Measurements from ENCODE around the gene IVNS1ABP.
"Not testable (repeated sequence)": the region's sequence is repeated elsewhere in the genome, so short reads cannot be mapped to it uniquely, and the experiment has no call there.

Gene IVNS1ABP

DNA sequence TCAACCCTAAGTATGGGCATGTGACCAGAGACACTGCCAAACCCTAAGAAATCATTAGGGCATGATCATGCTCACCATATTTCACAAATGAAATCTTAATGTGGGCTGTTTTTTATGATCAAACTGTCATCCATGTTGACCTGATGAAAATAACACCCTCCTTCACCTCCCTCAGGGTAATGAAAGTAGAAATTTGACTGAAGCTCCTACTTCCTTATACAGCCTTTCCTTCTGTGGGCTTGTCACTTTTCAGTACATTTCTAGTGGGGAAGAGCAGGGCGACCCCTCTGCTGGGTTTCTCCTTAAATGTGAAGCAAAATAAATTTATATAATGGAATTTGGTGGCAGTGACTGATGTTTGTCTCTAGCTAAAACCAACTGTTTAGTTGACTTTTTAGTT is 25.9 kb downstream of the IVNS1ABP start:
- DNase-seq = no peak

DNA sequence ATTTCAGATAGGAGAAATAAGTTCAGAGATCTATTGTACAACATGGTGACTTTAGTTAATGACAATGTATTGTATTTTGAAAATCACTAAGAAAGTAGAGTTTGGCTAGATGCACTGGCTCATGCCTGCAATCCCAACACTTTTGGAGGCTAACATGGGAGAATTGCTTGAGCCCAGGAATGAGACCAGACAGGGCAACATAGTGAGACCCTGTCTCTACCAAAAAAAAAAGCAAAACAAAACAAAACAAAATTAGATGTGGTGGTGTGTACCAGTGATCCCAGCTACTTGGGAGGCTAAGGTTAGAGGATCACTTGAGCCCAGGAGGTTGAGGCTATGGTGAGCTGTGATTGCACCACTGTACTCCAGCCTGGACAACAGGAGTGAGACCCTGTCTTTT is 27.2 kb downstream of the IVNS1ABP start:
- no peak for DNase-seq

DNA sequence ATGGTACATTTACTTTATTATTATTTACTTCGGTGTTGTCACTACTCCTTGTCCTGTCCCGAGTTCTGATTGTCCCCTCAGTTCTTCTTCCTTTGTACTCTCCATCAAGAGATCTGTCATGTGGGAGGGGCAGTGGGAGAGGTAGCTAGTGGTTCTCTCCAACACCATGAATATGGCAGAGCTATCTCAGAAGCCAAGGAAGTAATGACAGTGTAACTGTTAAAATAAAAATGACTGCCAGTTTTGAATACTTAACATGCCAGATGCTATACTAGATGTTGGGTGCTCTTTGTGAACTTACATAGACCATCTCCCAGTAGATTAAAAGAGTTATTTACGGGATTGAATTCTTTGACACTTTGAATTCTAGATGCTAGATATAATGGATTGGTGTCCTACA is 28.6 kb downstream of the IVNS1ABP start:
- DNase-seq = no peak

DNA sequence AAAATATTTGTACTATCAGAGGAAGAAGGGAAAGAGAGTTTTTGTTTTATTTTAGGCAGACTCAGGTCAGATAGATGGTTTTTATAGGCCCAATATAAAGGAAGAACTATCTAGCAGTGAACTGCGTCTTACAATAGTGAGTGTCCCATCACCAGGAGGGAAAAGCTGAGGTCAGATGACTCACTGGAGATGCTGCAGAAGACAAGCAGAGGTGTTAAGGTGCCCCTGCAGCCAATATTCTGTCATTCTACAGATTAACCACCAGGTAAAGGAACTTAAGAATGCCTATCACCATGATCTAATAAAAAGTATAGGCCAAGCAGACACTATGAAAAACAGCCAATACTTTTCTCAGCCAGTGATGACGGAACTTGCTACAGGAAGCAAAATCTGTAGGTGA is 29.6 kb downstream of the IVNS1ABP start:
- DNase-seq = no peak

DNA sequence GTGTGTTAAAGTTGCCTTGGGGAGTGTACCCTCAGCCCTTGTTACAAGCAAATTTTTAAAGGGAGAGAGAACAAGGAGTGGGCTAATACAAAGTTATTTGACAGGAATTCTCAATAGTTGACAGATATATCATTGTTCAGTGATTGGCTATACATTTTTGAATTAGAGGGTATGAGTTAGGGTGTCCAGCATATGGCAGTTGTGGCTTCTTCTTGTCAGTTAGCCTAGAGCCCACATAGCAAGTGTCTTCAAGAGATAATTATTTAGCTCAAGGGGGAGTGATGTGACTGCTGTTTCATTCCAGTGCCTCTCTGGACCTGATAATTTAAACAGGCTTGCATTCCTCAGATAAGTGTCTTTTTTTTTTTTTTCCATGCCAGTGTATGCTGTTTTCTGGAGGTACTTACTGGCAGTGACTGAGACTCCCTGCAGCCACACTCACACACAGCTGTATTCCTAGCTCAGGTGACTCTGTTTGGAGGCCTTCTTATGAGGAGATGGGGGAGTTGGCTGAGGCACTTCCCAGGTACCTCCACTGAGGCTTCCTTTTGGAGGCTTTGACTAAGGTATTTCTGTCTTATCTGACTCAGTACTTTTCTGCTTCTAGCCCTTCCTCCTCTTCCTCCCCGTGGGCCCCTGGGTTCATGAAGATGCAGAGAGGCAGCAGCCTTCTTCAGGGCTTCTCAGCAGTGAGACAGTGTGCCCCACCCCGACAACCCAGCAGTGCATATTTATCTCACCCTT is 32.3 kb downstream of the IVNS1ABP start:
- no peak for DNase-seq

DNA sequence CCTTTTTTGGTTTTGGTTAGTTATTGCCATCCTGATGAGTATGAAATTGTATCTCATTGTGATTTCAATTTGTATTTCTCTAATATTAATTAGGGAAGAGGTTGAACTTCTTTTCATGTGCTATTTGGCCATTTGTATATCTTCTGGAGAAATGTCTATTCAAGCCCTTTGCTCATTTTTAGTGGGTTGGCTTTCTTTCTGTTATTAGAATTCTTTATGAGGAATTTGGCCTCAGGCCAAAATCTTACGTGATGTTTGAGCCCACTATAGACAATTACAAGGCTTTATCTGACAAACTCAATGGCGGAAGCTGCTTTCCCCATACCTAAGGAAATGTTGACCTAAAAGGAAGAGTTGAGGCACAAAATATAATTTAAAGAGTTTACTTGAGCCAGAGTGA is 32.9 kb downstream of the IVNS1ABP start:
- no peak for DNase-seq

DNA sequence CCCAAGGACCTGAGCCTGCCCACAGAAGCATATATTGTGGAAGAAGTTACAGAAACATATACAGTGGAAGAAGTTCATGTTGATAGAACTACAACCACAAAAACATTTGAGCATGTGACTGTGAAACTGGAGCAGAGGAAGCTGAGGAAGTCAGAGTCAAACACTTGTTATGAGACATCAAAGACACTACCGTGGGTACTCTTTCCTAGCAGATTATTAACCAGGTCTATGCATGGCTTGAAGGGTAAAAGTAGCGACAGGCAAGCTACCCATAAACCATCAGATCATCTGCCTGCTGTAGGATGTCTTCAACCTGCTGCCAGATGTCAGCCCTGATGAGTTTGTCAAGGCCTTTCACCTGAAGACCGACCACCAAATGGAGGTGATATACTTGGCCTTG is 35.8 kb downstream of the IVNS1ABP start:
- no peak for DNase-seq

DNA sequence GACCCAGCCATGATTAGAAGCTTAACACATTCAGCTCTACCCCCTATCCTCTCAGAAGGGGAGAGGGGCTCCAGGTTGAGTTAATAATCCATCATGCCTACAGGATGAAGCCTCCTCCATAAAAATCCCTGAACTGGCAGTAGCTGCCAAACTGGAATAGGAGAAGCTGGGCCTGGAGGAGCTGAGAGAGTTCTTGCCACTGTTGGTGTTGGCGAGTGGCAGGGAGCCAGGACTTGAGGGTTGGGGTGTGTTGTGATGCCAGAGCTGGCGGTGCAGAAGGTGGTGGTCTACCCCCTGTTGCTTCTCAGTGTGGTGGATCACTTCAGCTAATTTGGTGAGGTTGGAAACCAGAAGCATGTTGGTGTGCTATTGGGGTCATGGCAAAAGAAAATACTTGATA is 36.5 kb downstream of the IVNS1ABP start:
- DNase-seq = no peak

DNA sequence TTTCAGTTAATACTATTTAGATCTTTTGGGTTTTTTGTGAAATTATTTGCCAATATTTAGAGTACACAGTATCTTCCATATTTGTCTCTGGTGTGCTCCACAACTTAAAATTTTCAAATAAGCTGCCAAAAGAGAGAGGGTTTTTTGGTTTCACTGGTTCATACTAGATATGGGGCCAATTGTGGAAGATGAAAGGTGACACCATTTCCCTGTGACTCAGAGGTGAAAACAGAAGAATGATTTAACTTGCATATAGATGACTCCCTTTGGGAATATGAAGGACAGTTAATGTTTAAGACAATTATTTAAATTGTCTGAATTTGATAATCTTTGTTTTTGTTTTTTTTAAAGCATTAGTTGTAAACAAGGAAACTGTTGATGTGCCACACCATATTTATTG is 37.5 kb downstream of the IVNS1ABP start:
- no peak for DNase-seq

DNA sequence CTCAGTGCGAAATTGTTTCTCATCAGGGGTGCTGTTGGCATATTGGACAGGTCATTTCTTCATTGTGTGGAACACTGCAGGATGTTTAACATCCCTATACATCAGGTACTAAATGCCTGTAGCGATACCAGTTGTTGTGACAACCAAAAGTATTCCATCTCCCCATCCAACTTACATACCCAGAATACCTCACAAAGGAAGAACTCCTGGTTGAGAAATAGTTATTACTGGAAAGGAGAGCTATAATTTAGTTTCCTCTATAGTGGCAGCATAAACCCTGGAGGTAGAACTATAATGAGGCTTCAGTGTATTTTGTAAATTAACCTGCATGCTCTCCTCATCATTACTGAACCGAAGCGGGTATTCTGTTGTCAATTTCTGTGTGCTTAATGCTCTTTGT is 45.1 kb downstream of the IVNS1ABP start:
- no peak for DNase-seq

DNA sequence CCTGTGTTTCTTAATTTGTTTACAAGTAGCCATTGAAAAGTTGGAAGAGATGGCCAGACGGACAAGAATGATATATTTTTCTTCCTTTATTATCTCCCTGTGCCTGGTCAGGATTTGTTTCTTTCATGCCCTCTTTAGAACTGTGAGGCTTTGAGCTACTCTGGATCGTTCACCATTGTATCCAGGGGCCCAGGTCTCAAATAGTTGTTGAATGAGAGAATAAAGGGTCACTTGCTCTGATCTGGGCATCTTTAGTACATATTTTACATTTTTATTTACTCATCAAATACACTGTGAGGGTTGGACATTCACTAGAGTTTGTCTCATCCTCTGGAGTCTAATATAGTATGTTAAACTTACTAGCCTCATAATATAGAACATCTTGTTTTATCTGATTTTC is 48.7 kb downstream of the IVNS1ABP start:
- DNase-seq = no peak

DNA sequence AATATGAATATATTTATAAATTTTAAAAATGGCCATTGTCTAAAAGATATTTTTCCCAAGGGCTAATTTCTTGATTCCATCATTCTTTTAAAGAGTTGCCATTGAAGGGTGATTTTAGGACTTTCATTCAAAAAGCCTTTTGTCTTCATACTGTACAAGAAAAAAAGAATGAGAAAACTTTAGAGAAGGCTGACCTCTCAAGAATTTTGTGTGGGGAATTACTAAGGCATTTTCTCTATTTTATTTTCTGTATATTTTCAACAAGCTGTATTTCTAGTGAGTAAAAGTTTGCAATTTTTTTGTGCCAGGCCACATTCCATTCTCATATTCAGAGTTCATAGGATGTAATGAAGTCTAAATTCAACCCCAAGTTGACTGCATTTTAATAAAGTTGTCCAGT is 49.3 kb downstream of the IVNS1ABP start:
- no peak for DNase-seq

DNA sequence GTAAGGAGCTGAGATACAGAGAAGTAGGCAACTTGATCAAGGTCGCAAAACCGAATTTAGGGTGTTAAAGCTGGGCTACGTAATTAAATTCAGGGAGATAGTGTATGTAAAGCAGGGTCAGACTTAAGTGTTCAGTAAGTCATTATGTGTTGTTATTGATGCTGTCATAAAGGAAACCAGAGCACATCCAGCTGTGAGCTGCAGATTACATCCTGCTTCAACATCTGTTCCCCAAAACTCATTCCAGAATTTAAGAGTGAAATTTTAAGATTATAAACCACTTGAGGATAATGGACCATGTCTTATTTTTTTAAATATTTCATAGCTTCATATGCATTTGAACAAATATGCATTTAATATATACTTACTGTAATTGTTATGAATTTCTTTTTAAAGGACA is 49.7 kb downstream of the IVNS1ABP start:
- no peak for DNase-seq

DNA sequence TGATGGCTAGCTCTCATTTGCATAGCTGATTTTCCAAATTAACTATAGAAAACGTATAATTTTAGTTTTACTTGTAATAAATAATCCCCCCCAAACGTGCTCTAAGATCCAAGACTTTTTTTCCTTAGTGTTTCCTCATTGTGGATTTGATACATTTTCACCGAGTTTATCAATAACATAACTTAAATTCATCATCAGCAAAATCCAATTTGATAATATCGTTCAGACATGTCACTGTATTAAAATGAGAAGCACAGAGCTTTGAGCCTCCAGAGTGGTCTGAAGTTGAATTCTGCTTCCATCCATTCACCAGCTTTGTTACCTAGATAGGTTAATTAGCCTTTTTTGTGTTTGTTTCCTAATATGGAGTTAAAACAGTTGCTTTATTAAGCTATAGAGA is 51.7 kb downstream of the IVNS1ABP start:
- no peak for DNase-seq

DNA sequence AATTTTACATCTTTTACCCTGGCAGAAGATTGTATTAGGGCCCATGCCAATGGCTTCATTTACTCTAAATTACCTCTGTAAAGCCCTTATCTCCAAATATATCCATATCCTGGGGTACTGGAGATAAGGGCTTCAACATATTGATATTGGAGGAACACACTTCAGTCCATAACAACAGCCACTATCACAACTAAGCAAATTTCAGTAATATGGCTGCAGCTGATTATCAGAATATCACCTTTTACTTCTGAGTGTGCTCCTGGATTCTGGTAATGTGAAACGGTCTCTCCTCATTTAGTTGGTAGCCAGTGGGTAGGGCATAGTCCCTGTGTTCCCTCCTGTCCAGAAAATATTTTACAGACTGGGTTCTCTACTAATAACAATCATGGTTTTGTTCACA is 53.3 kb downstream of the IVNS1ABP start:
- DNase-seq = no peak

DNA sequence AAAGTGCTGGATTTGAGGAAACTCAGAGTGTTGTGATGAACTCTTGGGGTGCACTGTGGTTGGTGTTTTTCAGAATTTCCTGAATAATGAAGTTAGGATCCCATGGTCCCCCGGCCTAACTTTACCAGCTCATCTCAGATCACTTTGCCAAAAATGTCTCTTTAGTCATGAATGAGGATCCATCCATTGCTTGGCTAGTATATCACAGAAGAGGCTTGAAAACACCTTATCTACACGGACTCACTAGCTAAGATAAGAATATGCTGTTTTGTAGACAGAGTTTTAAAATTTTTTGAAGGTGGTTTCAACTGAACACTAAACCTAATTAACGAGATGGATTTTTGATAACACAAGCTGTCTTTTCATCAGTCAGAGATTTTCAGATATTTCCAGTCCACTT is 53.8 kb downstream of the IVNS1ABP start:
- DNase-seq = no peak

DNA sequence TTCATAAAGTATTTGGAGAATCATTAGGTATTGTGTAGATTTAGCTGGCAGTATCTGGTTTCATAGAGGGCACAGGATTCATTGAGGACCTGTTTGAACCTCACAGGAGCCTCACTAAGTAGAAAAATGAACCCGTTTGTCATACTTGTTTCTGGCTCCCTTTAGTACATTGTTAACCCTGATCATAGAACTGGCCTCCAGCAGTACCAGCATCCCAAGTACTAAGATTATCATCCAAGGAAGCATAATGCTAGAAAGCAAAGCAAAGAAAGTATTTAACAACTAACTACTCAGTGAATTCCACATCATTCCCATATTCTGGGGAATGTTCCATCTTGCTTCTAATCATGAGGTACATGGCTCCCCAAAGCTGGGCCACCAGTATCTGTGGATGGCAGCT is 54.9 kb downstream of the IVNS1ABP start:
- no peak for DNase-seq

DNA sequence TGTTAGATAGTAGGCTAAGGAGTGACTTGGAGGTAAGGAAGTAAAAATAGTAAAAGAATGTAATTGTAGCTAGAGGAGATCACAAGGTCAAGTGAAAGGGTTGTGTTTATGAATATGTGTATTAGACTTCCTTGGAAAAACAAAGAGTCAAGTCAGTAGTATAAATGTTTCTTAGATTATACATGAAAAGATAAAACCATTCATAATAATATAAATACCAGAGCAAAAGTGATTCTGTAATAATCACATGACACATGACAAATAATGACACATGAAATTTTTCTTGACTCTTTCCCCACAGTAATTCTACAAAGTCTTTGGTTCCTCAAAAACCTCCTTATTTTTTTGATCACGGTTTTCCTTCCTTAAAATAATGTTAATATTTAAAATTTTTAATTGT is 56.4 kb downstream of the IVNS1ABP start:
- no peak for DNase-seq

DNA sequence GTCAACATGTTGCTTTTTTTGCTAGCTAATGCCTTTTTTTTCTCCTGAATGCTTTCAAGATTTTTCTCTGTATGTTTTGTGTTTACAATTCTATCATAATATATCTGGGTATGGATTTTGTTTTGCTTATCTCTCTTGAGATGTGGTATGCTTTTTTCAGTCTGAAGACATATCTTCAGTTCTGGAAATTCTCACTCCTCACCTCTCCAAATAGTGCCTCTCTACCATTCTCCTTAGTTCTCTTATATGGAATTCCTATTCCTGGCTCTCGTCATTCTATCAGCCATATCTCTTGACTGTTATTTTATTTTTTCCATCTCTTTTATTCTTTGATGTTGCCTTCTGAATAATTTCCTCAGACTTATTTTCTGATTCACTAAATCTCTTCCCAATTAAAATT is 58.4 kb downstream of the IVNS1ABP start:
- DNase-seq = no peak

DNA sequence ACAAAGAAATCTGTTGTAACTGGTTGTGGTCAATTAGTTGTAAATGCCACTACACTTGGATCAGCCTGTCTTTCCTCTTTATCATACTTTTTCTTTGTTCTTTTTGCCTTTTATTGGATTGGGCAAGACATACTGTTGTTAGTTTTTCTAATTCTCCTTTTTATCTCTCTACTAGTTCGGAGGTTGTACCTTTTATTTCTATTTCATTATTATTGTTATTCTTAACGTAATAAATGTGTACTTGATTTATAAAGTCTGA is 59.2 kb downstream of the IVNS1ABP start:
- no peak for DNase-seq

DNA sequence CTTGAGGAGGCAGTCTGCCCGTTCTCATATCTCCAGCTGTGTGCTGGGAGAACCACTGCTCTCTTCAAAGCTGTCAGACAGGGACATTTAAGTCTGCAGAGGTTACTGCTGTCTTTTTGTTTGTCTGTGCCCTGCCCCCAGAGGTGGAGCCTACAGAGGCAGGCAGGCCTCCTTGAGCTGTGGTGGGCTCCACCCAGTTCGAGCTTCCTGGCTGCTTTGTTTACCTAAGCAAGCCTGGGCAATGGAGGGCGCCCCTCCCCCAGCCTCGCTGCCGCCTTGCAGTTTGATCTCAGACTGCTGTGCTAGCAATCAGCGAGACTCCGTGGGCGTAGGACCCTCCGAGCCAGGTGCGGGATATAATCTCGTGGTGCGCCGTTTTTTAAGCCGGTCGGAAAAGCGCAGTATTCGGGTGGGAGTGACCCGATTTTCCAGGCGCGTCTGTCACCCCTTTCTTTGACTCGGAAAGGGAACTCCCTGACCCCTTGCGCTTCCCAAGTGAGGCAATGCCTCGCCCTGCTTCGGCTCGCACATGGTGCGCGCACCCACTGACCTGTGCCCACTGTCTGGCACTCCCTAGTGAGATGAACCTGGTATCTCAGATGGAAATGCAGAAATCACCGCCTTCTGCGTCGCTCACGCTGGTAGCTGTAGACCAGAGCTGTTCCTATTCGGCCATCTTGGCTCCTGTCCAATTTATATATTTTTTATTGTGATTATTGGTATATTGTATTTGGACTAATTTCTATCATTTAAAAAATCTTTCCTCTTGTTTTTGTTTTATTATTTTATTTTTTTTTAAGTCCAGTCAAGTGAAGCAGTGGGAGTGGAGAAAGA is 59.7 kb downstream of the IVNS1ABP start:
- DNase-seq = not testable (repeated sequence)

DNA sequence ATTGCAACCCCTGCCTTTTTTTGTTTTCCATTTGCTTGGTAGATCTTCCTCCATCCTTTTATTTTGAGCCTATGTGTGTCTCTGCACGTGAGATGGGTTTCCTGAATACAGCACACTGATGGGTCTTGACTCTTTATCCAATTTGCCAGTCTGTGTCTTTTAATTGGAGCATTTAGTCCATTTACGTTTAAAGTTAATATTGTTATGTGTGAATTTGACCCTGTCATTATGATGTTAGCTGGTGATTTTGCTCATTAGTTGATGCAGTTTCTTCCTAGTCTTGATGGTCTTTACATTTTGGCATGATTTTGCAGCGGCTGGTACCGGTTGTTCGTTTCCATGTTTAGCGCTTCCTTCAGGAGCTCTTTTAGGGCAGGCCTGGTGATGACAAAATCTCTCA is 61.4 kb downstream of the IVNS1ABP start:
- DNase-seq = not testable (repeated sequence)

DNA sequence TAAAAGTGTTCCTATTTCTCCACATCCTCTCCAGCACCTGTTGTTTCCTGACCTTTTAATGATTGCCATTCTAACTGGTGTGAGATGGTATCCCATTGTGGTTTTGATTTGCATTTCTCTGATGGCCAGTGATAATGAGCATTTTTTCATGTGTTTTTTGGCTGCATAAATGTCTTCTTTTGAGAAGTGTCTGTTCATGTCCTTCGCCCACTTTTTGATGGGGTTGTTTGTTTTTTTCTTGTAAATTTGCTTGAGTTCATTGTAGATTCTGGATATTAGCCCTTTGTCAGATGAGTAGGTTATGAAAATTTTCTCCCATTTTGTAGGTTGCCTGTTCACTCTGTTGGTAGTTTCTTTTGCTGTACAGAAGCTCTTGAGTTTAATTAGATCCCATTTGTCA is 64.6 kb downstream of the IVNS1ABP start:
- not testable (repeated sequence) for DNase-seq

DNA sequence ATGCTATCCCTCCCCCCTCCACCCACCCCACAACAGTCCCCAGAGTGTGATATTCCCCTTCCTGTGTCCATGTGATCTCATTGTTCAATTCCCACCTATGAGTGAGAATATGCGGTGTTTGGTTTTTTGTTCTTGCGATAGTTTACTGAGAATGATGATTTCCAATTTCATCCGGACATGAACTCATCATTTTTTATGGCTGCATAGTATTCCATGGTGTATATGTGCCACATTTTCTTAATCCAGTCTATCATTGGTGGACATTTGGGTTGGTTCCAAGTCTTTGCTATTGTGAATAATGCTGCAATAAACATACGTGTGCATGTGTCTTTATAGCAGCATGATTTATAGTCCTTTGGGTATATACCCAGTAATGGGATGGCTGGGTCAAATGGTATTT is 65.1 kb downstream of the IVNS1ABP start:
- DNase-seq = not testable (repeated sequence)

DNA sequence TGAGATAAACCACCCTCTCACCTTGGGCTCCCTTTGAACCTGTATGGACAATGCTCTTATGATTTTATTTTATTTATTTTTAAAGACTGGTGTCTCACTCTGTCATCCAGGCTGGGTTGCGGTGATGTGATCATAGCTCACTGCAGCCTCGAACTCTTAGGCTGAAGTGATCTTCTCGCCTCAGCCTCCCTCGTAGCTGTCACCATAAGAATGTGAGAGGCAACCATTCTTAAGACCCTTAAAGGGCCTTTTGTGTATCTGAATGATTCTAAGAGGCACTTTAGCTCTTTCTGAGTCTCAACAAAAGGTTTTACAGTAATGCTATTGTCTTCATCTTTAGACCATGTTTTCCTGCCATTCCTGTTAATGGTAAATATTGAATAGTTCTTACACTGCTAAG is 67.0 kb downstream of the IVNS1ABP start:
- no peak for DNase-seq
